ENCODE results near the gene NEK10. TPM values are rescaled to one million over a fixed set of nuclear protein-coding genes. Genes with fewer than 3 reads are reported as not detected.

NEK10 gene
- total and polyA plus RNA-seq, 2 of the 4 experiments (the other 2 are of a cell fraction), result 2.2 to 6.6 TPM

- TF ChIP-seq CTCF (conservative IDR thresholded peaks at IDR 0.05; ENCODE audit: low read depth, low read length), result no peak
- no peak for TF ChIP-seq RFX5 (IDR thresholded peaks at IDR 0.05; ENCODE audit: low read depth, low read length)
- TF ChIP-seq ELK1 (IDR thresholded peaks at IDR 0.05; ENCODE audit: borderline replicate concordance, low read depth, low read length), result no peak
- TF ChIP-seq RCOR1 (IDR thresholded peaks at IDR 0.05; ENCODE audit: insufficient replicate concordance, low read length), result no peak
- no peak for TF ChIP-seq RAD21 (IDR thresholded peaks at IDR 0.05; ENCODE audit: low read length)
- TF ChIP-seq CHD1 (IDR thresholded peaks at IDR 0.05; ENCODE audit: low read depth, low read length), result no peak
- no peak for TF ChIP-seq BHLHE40 (IDR thresholded peaks at IDR 0.05; ENCODE audit: low read depth, low read length)
- BruUV-seq (replicated peaks), result no TSS peak
- no peak overlapping the region for H4K91ac ChIP-seq (ENCODE audit: insufficient read depth, low read depth, low read length)
- dilution Hi-C loops (cut with HindIII; ENCODE audit: low sequenced_read_pairs, unreplicated experiment) (no loop called here), intact Hi-C loops (cut with micrococcal nuclease) (no loop called here), in situ Hi-C loops (cut with MboI; ENCODE audit: low sequenced_read_pairs) (no loop called here)
- H3K4me2 ChIP-seq (ENCODE audit: low read depth, low read length), result no peak overlapping the region
- H2BK5ac ChIP-seq (ENCODE audit: low read depth, low read length, poor library complexity, severe bottlenecking), result no peak overlapping the region
- no peak overlapping the region for H2AK9ac ChIP-seq (replicated peaks; ENCODE audit: low read depth, low read length, poor library complexity)
- ChIA-PET CTCF (no interaction called here), POLR2A (ENCODE audit: unreplicated experiment) (no interaction called here)
- no peak overlapping the region for H3K23ac ChIP-seq (ENCODE audit: low read depth, low read length)
- no peaks in the 10 kb centered on the region for H3K9me3 ChIP-seq (ENCODE audit: control insufficient read depth, insufficient read depth, low read length)
- H3K14ac ChIP-seq (replicated peaks; ENCODE audit: low read depth, low read length), result no peak overlapping the region
- DNase-seq, result no peak
- H3K4me1 ChIP-seq (ENCODE audit: control insufficient read depth, insufficient read depth, low read length), result no peaks in the 10 kb centered on the region
- ATAC-seq (ENCODE audit: low read depth), result no peak
- no peak overlapping the region for H3K56ac ChIP-seq (ENCODE audit: extremely low read depth, insufficient read depth, low read length)
- no CpG with 5 or more reads among the region's 1 CpG for WGBS, 2 experiments (ENCODE audit: extremely low coverage in 2 of 2, insufficient read length in 1 of 2)
- no peak overlapping the region for H3K27ac ChIP-seq (ENCODE audit: insufficient read depth, low read length)
- no peak overlapping the region for H2AFZ ChIP-seq (replicated peaks; ENCODE audit: low read length, poor library complexity)
- no peak overlapping the region for H3K4ac ChIP-seq (ENCODE audit: low read depth, low read length)
- no peak overlapping the region for H3K18ac ChIP-seq (ENCODE audit: low read depth, low read length)
- H2BK15ac ChIP-seq (ENCODE audit: low read depth, low read length), result no peak overlapping the region
- H3K79me1 ChIP-seq (ENCODE audit: low read depth in 1 of 2, low read length in 2 of 2), result peaks cover 13 to 21% of the 10 kb centered on the region in 2 experiments; a peak in 3 of 4 replicates
- H2BK120ac ChIP-seq (ENCODE audit: low read depth, low read length), result no peak overlapping the region
- H3K4me3 ChIP-seq (ENCODE audit: insufficient read depth, low read depth, low read length), result no peak overlapping the region
- no peak overlapping the region for H3K9ac ChIP-seq (ENCODE audit: low read depth, low read length)
- H2AK5ac ChIP-seq (ENCODE audit: low read depth, low read length), result no peak overlapping the region
- no peaks in the 10 kb centered on the region; the same call in 1 of the 2 replicates for H4K20me1 ChIP-seq (ENCODE audit: insufficient read depth, low read length)
- no peak overlapping the region for H4K5ac ChIP-seq (ENCODE audit: low read depth, low read length)
- no peaks in the 10 kb centered on the region for H3K27me3 ChIP-seq (ENCODE audit: control insufficient read depth, insufficient read depth, low read length)
- no peak overlapping the region for H4K8ac ChIP-seq (ENCODE audit: low read depth in 2 of 2, low read length in 2 of 2)
- H2BK20ac ChIP-seq (ENCODE audit: low read depth, low read length), result no peak overlapping the region
- H3K9me1 ChIP-seq (ENCODE audit: insufficient read depth, low read length), result no peaks in the 10 kb centered on the region
- H3K36me3 ChIP-seq (ENCODE audit: control insufficient read depth, insufficient read depth, low read length), result peaks cover 20% of the 10 kb centered on the region
Observed at GRCh38 chr3:27415202-27415601, 46.0 kb upstream of the NEK10 start.
